T-helper 2 cell (primary cell): ENCODE data around the gene PXMP2.
"Not testable (repeated sequence)": the region's sequence is repeated elsewhere in the genome, so short reads cannot be mapped to it uniquely, and the experiment has no call there.

Source experiments
- DNase-seq, 5 experiments: peaks; one replicate each; pipeline versions ENCODE4 v3.0.0 to v3.0.0-alpha.2; 2012 to 2022

The PXMP2 gene

DNA sequence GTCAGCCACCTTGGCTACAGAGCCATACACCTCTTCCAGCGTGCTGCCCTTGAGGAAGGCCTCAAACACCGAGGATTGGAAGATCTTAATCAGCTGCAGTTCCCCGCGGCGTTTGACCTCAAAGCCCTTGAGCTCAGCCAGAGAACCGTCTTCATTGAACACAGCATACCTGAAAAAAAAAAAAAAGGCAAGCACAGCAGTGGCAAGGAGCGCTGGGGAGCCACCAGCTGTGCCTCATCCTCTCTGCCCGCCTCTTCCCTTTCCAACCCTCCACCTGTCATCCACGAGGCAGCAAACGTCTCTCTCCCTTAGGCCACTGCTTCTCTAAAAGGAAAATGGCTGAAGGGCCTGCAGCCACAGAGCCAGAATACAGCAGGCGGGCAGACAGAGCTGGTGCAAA is 26.4 kb upstream of the PXMP2 start:
- no peak for DNase-seq

GRCh38 chr12:132661972-132662371 is 25.4 kb upstream of the PXMP2 start:
- DNase-seq, result no peak

DNA sequence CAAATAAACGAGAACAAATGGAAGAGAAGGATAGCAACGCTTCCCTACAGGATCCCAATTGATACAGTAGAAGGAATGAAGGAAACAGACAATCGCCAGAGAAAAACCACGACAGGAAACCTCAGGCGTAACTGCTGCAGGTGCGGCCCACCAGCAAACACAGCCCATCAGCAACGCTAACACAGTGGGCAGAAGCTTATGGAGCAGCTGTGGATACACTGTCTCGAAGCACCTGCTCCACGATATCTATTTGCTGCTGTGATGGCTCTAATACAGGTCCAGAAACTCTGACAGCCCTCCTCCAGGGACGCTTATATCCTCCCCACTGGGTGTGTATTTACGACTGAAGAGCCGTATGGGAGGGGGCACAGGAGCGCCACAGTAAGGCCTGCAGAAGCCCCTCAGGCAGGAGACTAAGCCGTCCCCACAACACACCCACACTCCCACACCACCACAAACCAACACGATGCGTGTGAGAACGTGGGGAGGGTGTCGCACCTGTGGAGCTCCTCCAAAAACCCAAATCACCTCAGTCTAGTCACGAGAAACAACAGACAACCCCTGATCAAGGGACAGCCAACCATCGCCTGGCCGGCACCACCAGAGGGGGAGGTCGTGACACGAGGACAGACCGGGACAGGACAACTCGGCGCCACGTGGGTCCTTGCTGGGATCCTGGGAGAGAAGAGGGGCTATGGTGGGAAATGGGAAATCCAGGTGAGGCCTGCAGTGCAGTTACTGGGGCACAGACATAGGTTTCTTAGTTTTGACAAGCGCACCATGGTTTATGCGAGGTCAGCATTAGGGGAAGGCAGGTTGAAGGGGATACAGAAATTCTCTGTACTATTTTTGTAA is 24.3 kb upstream of the PXMP2 start:
- DNase-seq, result no peak

- no peak for DNase-seq
Observed at GRCh38 chr12:132664206-132665148, 22.9 kb upstream of the PXMP2 start.

DNA sequence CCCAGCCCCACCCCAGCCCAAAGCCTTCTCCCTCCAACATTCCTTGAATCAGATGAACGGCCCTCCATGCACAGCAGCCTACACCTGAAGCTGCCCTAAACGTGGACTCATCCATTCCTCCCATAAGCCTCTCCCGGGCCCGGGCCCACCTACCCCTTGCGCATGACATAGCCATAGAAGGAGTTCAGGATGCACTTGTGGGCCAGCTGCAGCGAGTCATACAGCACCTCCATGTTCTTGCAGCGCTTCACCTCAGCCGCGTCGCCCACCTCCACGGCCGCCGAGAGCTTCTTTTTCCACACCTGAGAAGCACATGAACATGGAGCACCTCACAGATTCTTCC is 22.3 kb upstream of the PXMP2 start:
- no peak for DNase-seq

GRCh38 chr12:132665794-132666193 is 21.6 kb upstream of the PXMP2 start:
- DNase-seq, result no peak

GRCh38 chr12:132668191-132669088 is 18.9 kb upstream of the PXMP2 start:
- DNase-seq, result no peak

GRCh38 chr12:132669166-132669879 is 18.1 kb upstream of the PXMP2 start:
- no peak for DNase-seq

- peak in 1 of 5 experiments; percentile 53 for DNase-seq
Observed at GRCh38 chr12:132672116-132672515, 15.3 kb upstream of the PXMP2 start.

- DNase-seq, result no peak
Observed at GRCh38 chr12:132672678-132673077, 14.7 kb upstream of the PXMP2 start.

DNA sequence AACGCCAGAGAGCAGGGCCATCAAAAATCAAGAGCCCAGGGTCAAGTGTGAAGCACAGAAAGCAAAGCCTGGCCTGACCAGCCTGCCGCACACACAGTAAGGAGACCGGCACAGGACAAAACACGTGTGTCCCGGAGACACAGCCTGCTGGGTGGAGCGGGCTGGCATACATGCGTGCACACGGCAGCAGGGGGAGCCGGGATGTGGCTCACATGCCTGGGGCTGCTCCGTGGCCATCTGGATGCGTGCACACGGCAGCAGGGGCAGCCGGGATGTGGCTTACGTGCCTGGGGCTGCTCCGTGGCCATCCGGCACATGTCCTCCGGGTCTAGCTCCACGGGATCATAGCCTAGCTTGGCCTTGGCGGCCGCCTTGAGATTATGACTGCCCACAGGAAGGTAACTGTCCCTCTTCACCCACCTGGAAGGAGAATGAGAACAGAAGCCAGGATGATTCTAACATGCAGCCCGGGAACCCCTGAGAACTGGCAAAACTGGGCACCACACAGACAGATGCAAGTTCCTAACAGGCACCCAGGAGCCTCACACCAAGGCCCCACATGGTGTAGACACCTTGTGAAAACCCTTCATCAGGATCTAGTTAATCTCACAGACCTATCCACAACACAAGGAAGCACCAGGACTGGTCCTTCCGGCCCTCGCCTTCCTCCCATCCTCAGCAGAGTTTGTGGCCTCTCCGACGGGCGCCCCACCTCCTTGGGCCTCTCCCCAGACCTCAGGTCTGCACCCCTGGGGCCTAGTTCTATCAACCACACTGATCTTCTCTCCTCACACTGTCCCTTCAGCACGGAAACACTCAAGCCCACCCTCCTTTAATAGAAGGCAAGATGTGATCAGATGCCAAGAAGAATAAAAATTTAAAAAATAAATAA is 13.9 kb upstream of the PXMP2 start:
- no peak for DNase-seq

- no peak for DNase-seq
Observed at GRCh38 chr12:132674561-132674960, 12.8 kb upstream of the PXMP2 start.

GRCh38 chr12:132675757-132676432 is 11.5 kb upstream of the PXMP2 start:
- DNase-seq, result no peak

- DNase-seq, result no peak
Observed at GRCh38 chr12:132677492-132677891, 9.9 kb upstream of the PXMP2 start.

GRCh38 chr12:132685400-132685799 is 2.0 kb upstream of the PXMP2 start:
- no peak for DNase-seq

DNA sequence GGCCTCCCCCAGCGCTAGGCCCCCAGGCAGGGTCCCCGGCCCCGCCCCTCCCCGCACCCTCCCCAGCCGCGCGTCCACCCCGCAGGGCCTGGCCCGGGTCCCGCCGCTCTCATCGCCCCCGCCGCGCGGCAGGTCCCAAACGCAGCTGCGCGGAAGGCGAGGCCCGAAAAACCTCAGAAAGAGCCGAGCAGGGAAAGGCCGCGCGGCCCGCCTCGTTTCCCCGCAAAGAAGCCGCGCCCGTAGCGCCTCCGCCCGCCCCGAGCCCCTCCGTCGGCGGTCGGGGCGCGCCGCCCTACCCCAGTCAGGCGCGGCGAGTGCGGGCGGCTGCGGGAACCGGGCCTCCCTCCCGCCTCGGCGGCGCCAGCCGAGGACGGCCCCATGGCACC is 569 bp upstream of the PXMP2 start:
- DNase-seq, result peak in 2 of 5 experiments; percentile 3 to 48

GRCh38 chr12:132689227-132689626 is 1.8 kb downstream of the PXMP2 start:
- DNase-seq, result no peak

DNA sequence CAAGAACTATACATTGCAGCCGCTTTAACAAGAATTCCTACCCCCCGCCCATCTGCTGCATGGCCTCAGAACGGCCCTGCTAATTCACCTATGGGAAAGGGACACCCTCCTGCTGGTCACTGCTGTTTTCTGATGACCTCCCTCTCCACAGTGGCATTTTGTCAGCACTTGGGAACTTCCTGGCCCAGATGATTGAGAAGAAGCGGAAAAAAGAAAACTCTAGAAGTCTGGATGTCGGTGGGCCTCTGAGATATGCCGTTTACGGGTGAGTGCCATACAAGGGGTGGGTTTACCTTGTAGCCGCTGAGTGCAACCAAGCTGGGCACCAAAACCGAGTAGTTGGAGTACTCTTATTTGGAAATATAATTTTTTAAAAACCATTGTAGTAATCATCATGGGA is 2.7 kb downstream of the PXMP2 start:
- DNase-seq, result no peak

DNA sequence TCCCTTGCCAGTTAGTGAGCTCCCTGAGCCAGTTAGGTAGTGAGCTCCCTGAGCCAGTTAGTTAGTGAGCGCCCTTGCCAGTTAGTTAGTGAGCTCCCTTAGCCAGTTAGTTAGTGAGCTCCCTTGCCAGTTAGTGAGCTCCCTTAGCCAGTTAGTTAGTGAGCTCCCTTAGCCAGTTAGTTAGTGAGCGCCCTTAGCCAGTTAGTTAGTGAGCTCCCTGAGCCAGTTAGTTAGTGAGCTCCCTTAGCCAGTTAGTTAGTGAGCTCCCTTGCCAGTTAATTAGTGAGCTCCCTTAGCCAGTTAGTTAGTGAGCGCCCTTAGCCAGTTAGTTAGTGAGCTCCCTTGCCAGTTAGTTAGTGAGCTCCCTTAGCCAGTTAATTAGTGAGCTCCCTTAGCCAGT is 4.6 kb downstream of the PXMP2 start:
- not testable (repeated sequence) for DNase-seq

DNA sequence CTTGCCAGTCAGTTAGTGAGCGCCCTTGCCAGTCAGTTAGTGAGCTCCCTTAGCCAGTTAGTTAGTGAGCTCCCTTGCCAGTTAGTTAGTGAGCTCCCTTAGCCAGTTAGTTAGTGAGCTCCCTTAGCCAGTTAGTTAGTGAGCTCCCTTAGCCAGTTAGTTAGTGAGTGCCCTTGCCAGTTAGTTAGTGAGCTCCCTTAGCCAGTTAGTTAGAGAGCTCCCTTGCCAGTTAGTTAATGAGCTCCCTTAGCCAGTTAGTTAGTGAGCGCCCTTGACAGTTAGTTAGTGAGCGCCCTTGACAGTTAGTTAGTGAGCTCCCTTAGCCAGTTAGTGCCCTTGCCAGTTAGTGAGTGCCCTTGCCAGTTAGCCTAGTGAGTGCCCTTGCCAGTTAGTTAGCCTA is 7.5 kb downstream of the PXMP2 start:
- not testable (repeated sequence) for DNase-seq
